HCT116 (cell line): ENCODE results near the gene LRRIQ1. TPM values are rescaled to one million over a fixed set of nuclear protein-coding genes. Genes with fewer than 3 reads are reported as not detected.

Source experiments
- ATAC-seq: fragments of 200-7000 bp; cut with Tn5 transposase; 2 replicates; pipeline ENCODE4 v1.9.1; 2020; ENCODE audit warnings: mild to moderate bottlenecking, moderate library complexity
- BruUV-seq: library from RNA; stranded (reverse); fragments of 400-500 nt; replicated peaks from 2 replicates; lab custom pipeline; 2021; lab: Mats Ljungman, UMichigan
- CTCF ChIA-PET: fragments of 300-600 bp; sonication (Branson Sonifier 250); formaldehyde crosslinking; loops from one replicate; lab custom pipeline; 2021; ENCODE audit warnings: antibody characterized with exemption; lab: Charles Lee
- POLR2A ChIA-PET: fragments of 300-600, 350-600 bp; sonication (Branson Sonifier 250); formaldehyde crosslinking; loops from one replicate; lab custom pipeline; 2021; ENCODE audit warnings: antibody characterized with exemption; lab: Charles Lee
- RAD21 ChIA-PET, 2 experiments: fragments of 300-600 bp; sonication (Branson Sonifier 250); formaldehyde crosslinking; loops; one replicate each; lab custom pipeline; 2023; ENCODE audit warnings: low total read pairs in 2 of 2; ENCODE audit not compliant: uncharacterized antibody in 2 of 2, unreplicated experiment in 2 of 2, low non-redundant PET in 1 of 2; lab: Charles Lee
- DNase-seq: peaks from one replicate; pipeline ENCODE4 v3.0.0-alpha.2; 2010; ENCODE audit warnings: low read depth, low spot score
- H2AFZ ChIP-seq: fragments of 200-600 bp; shearing (Covaris generic), sonication (generic); 2 replicates; pipeline ENCODE4 v1.6.1; 2017; ENCODE audit warnings: low read depth, mixed run types, mixed read lengths, antibody characterized with exemption, low read length; ENCODE audit not compliant: poor library complexity, severe bottlenecking
- H3K27ac ChIP-seq: 2 replicates; pipeline ENCODE4 v1.5.1; 2012; ENCODE audit warnings: low read depth, low read length
- H3K27me3 ChIP-seq: fragments of 200-600 bp; sonication (generic); 2 replicates; pipeline ENCODE4 v1.6.1; 2016; ENCODE audit warnings: mixed run types, low read length, mixed read lengths; ENCODE audit not compliant: insufficient read depth
- H3K36me3 ChIP-seq, 2 experiments: fragments of 200-500 bp in 1 of 2; fragments of 200-600 bp in 1 of 2; sonication (Bioruptor generic) in 1 of 2; sonication (generic) in 1 of 2; 2 replicates each; pipeline versions ENCODE4 v1.5.1 to v1.6.1; 2014 to 2016; ENCODE audit warnings: low read length in 2 of 2, inconsistent platforms in 1 of 2, mixed read lengths in 1 of 2, mixed run types in 1 of 2; ENCODE audit not compliant: insufficient read depth in 2 of 2, control insufficient read depth in 1 of 2
- H3K4me1 ChIP-seq, 2 experiments: fragments of 200-600 bp in 1 of 2; sonication (generic) in 1 of 2; 2 replicates each; pipeline versions ENCODE4 v1.5.1 to v1.6.1; 2012 to 2017; ENCODE audit warnings: low read length in 2 of 2, inconsistent platforms in 1 of 2, mild to moderate bottlenecking in 1 of 2, mixed read lengths in 1 of 2, mixed run types in 1 of 2, moderate library complexity in 1 of 2; ENCODE audit not compliant: insufficient read depth in 2 of 2, control insufficient read depth in 1 of 2
- H3K4me2 ChIP-seq: fragments of 200-600 bp; sonication (generic); 2 replicates; pipeline ENCODE4 v1.6.1; 2017; ENCODE audit warnings: mixed run types, low read length, mixed read lengths
- H3K4me3 ChIP-seq, 2 experiments: fragments of 200-600 bp in 1 of 2; sonication (generic) in 1 of 2; replicated peaks in 1 of 2; 2 replicates each; pipeline ENCODE4 v1.5.1; 2011 to 2016; ENCODE audit warnings: low read length in 2 of 2, control low read depth in 1 of 2, low read depth in 1 of 2, mild to moderate bottlenecking in 1 of 2, mixed read lengths in 1 of 2, mixed run types in 1 of 2
- H3K79me2 ChIP-seq: fragments of 200-600 bp; sonication (generic); 2 replicates; pipeline ENCODE4 v1.6.1; 2017; ENCODE audit warnings: mild to moderate bottlenecking, mixed run types, low read length, moderate library complexity, mixed read lengths; ENCODE audit not compliant: insufficient read depth
- H3K9ac ChIP-seq: fragments of 200-600 bp; sonication (generic); 2 replicates; pipeline ENCODE4 v1.6.1; 2016; ENCODE audit warnings: low read length, mixed read lengths
- H3K9me2 ChIP-seq: fragments of 200-600 bp; sonication (generic), shearing (Covaris generic); 2 replicates; pipeline ENCODE4 v1.6.1; 2017; ENCODE audit warnings: mixed run types, mild to moderate bottlenecking, moderate library complexity; ENCODE audit not compliant: insufficient read depth
- H3K9me3 ChIP-seq, 2 experiments: fragments of 200-500 bp in 1 of 2; fragments of 200-600 bp in 1 of 2; sonication (Bioruptor generic) in 1 of 2; sonication (generic) in 1 of 2; 2 replicates each; pipeline ENCODE4 v1.6.1; 2014 to 2017; ENCODE audit warnings: low read length in 2 of 2, mixed read lengths in 2 of 2, inconsistent platforms in 1 of 2, low read depth in 1 of 2, mild to moderate bottlenecking in 1 of 2, mixed run types in 1 of 2, moderate library complexity in 1 of 2; ENCODE audit not compliant: control insufficient read depth in 1 of 2, insufficient read depth in 1 of 2
- H4K20me1 ChIP-seq: fragments of 200-600 bp; sonication (generic), shearing (Covaris generic); 2 replicates; pipeline ENCODE4 v1.6.1; 2017; ENCODE audit warnings: mixed run types, mild to moderate bottlenecking, moderate library complexity; ENCODE audit not compliant: insufficient read depth
- ATF3 ChIP-seq: IDR thresholded peaks from 2 replicates; pipeline ENCODE4 v1.6.1; 2012
- CBX3 ChIP-seq: IDR thresholded peaks from 2 replicates; pipeline ENCODE4 v1.6.1; 2012; ENCODE audit warnings: low read depth
- CTCF ChIP-seq, 3 experiments: fragments of 200-600 bp in 1 of 3; sonication (generic) in 1 of 3; IDR thresholded peaks in 2 of 3; conservative IDR thresholded peaks in 1 of 3; 2 replicates each; pipeline ENCODE4 v1.5.1; 2012 to 2017; ENCODE audit warnings: low read depth in 2 of 3, low read length in 2 of 3, antibody characterized with exemption in 1 of 3, borderline replicate concordance in 1 of 3, control low read depth in 1 of 3, mild to moderate bottlenecking in 1 of 3, mixed read lengths in 1 of 3, mixed run types in 1 of 3, moderate library complexity in 1 of 3; ENCODE audit not compliant: insufficient read depth in 1 of 3
- EGR1 ChIP-seq: IDR thresholded peaks from 2 replicates; pipeline ENCODE4 v1.6.1; 2012; ENCODE audit warnings: low read depth
- EZH2 ChIP-seq: fragments of 200-600 bp; sonication (generic); IDR thresholded peaks from 2 replicates; pipeline ENCODE4 v1.6.1; 2017; ENCODE audit warnings: antibody characterized with exemption, mixed run types
- MAX ChIP-seq: IDR thresholded peaks from 2 replicates; pipeline ENCODE4 v1.6.1; 2012
- POLR2A ChIP-seq: IDR thresholded peaks from 2 replicates; pipeline ENCODE4 v1.7.0; 2011; ENCODE audit warnings: borderline replicate concordance; ENCODE audit not compliant: insufficient read depth, insufficient read length; ENCODE audit errors: extremely low read depth
- RAD21 ChIP-seq: IDR thresholded peaks from 2 replicates; pipeline ENCODE4 v1.6.1; 2012; ENCODE audit warnings: low read depth, mild to moderate bottlenecking
- SIN3A ChIP-seq: IDR thresholded peaks from 2 replicates; pipeline ENCODE4 v1.6.1; 2012; ENCODE audit warnings: low read depth
- SRF ChIP-seq: IDR thresholded peaks from 2 replicates; pipeline ENCODE4 v1.6.1; 2012; ENCODE audit warnings: low read depth
- TCF7L2 ChIP-seq: IDR thresholded peaks from 2 replicates; pipeline ENCODE4 v1.7.0; 2011; ENCODE audit warnings: borderline replicate concordance, inconsistent platforms; ENCODE audit not compliant: insufficient read depth, insufficient read length; ENCODE audit errors: extremely low read depth
- YY1 ChIP-seq: IDR thresholded peaks from 2 replicates; pipeline ENCODE4 v1.6.1; 2011; ENCODE audit warnings: low read length, low read depth, moderate library complexity, mild to moderate bottlenecking; ENCODE audit not compliant: insufficient replicate concordance; ENCODE audit errors: extremely low read depth
- ZNF274 ChIP-seq: fragments of 200-500 bp; sonication (Bioruptor generic); IDR thresholded peaks from 2 replicates; pipeline ENCODE4 v1.6.1; 2014; ENCODE audit warnings: mild to moderate bottlenecking, low read depth, low read length, inconsistent platforms
- intact Hi-C: fragments of 100-400 bp; cut with micrococcal nuclease; formaldehyde crosslinking; loops from 2 replicates; pipeline ENCODE4 v1.10.0; 2022
- total RNA-seq: library from RNA; stranded (reverse); gene quantifications from one replicate; pipeline ENCODE4 v1.2.1, GENCODE V29; 2021; ENCODE audit not compliant: unreplicated experiment

The LRRIQ1 gene
- total RNA-seq, 1 experiment from 2014 or later = 0.89 TPM

- no peaks in the 10 kb centered on the region for H3K36me3 ChIP-seq
- H3K9me2 ChIP-seq = no peaks in the 10 kb centered on the region
- no peak overlapping the region for H2AFZ ChIP-seq
- intact Hi-C loops = no loop called here
- H3K4me2 ChIP-seq = no peak overlapping the region
- no peak overlapping the region for H3K4me3 ChIP-seq
- no peak for TF ChIP-seq TCF7L2
- TF ChIP-seq ZNF274 = no peak
- TF ChIP-seq EGR1 = no peak
- no peak for TF ChIP-seq SIN3A
- TF ChIP-seq SRF = no peak
- TF ChIP-seq CBX3 = no peak
- TF ChIP-seq MAX = no peak
- no peak for TF ChIP-seq RAD21
- no peak for TF ChIP-seq POLR2A
- no peak for TF ChIP-seq EZH2
- TF ChIP-seq YY1 = no peak
- TF ChIP-seq ATF3 = no peak
- no peak for TF ChIP-seq CTCF (IDR thresholded peaks at IDR 0.05 in 2 of 3, conservative IDR thresholded peaks at IDR 0.05 in 1 of 3; ENCODE audit: borderline replicate concordance in 1 of 3, insufficient read depth in 1 of 3, low read depth in 2 of 3, low read length in 2 of 3)
- TF ChIP-seq, all 23 proteins: peak for 0
- ChIA-PET RAD21 (no interaction called here), POLR2A (no interaction called here), CTCF (no interaction called here)
- Histone ChIP-seq H4K20me1 (no peaks in the 10 kb centered on the region), H3K27ac (no peak overlapping the region), H3K9ac (no peak overlapping the region), H3K27me3 (no peaks in the 10 kb centered on the region), H3K4me1 (no peaks in the 10 kb centered on the region), H3K79me2 (no peaks in the 10 kb centered on the region), H3K9me3 (no peaks in the 10 kb centered on the region)
- DNase-seq = no peak
- ATAC-seq = no peak
- BruUV-seq = no TSS peak
Observed at GRCh38 chr12:85277191-85277590, 241.0 kb downstream of the LRRIQ1 start.
